ENCODE data around the gene GKAP1.

The GKAP1 gene

DNA sequence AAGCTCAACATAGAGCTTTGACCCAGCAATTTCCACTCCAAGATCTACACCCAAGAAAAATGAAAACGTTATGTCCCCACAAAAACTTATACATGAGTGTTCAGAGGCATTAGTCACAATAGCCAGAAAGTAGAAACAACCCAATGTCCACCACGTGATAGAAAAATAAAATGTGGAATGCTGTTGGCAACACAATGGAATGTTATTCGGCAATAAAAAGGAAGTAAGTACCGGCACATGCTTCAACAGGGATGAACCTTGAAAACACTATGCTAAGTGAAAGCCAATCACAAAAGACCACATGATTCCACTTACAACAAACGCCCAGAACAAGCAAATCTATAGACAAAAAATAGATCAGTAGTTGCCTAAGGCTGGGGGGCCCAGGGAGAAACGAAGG is 115.8 kb downstream of the GKAP1 start:
- TF ChIP-seq, protein P1, sequence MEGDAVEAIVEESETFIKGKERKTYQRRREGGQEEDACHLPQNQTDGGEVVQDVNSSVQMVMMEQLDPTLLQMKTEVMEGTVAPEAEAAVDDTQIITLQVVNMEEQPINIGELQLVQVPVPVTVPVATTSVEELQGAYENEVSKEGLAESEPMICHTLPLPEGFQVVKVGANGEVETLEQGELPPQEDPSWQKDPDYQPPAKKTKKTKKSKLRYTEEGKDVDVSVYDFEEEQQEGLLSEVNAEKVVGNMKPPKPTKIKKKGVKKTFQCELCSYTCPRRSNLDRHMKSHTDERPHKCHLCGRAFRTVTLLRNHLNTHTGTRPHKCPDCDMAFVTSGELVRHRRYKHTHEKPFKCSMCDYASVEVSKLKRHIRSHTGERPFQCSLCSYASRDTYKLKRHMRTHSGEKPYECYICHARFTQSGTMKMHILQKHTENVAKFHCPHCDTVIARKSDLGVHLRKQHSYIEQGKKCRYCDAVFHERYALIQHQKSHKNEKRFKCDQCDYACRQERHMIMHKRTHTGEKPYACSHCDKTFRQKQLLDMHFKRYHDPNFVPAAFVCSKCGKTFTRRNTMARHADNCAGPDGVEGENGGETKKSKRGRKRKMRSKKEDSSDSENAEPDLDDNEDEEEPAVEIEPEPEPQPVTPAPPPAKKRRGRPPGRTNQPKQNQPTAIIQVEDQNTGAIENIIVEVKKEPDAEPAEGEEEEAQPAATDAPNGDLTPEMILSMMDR (IDR thresholded peaks at IDR 0.05): no peak
- TF ChIP-seq ZFX (IDR thresholded peaks at IDR 0.05; ENCODE audit: borderline replicate concordance): no peak
- H3K27ac ChIP-seq: no peak overlapping the region

DNA sequence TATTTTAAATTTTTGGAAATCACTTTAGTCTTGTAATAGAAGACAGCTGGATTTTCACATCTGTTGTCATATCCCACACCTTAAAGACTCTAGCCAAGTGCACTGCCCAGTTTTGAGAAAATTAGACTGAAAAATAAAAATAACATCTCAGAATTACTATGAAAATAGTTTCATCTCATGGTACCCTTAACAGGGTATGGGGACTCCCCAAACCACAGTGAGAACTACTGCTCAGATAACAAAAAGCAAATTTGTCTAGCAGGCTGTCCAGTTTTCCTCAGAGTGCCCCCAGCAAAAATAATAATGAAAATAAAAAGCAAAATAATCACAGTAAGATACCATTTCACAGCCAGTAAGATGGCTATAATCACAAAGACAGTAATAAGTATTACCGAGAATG is 116.3 kb downstream of the GKAP1 start:
- TF ChIP-seq, protein P1 (IDR thresholded peaks at IDR 0.05): no peak
- no peak for TF ChIP-seq ZFX (IDR thresholded peaks at IDR 0.05; ENCODE audit: borderline replicate concordance)
- no peak overlapping the region for H3K27ac ChIP-seq

DNA sequence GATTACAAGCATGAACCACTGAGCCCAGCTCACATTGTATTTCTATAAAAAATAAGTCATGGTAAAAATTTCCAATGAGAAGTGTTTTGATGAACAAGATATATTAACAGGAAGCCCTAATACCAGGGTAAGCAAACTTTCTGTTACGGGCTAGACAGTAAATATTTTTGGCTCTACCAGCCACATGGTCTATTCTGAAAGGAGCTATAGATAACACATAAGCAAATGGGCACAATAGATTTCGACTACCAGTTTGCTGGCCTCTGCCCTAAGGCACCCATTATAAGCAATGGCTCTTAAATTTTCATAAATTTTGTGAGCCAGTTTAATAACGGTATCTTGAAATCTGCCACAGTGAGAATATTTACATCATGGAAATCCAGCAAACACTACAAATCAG is 118.0 kb downstream of the GKAP1 start:
- TF ChIP-seq, protein P1 (IDR thresholded peaks at IDR 0.05): no peak
- no peak for TF ChIP-seq ZFX (IDR thresholded peaks at IDR 0.05; ENCODE audit: borderline replicate concordance)
- no peak overlapping the region for H3K27ac ChIP-seq

DNA sequence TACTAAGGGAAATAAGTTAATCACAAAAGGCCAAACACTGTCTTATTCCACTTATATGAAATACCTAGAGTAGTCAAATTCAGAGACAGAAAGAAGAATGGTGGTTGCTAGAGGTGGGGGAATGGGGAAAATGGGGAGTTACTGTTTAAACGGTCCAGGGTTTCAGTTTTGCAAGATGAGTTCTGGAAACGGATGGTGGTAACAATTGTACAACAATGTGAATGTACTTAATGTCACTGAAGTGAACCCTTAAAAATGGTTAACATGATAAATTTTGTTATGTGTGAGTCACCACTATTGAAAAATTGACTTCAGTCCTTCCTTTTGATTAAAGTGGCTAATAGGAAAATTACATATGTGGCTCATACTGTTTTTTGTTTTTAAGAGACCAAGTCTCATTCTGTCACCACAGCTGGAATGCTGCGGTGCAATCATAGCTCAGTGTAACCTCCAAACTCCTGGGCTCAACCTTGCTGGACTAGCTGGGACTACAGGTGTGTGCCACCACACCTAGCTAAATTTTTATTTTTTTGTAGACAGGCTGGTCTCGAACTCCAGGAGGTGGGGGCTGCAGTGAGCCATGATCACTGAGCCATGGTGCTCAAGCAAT is 118.5 kb downstream of the GKAP1 start:
- H3K27ac ChIP-seq: no peak overlapping the region
- TF ChIP-seq ZFX (IDR thresholded peaks at IDR 0.05; ENCODE audit: borderline replicate concordance): no peak
- TF ChIP-seq, protein P1 (IDR thresholded peaks at IDR 0.05): no peak

DNA sequence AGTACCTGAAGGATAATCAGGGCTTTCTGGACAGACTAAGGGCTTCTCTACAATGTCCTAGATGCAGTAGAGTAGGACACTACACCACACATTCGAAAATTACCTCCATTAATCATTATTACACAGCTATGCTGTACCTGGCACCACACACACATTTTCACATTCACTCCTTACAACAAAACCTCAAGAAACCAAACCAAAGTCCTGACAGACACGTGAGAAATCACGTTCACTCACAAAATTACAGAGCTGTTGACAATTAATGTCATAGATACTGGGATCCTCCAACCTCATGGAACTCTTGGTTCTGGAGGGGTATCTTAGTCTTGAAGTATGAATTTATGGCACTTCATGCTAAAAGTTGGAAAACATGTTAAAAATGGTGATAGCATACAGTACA is 126.1 kb downstream of the GKAP1 start:
- no peak for TF ChIP-seq ZFX (IDR thresholded peaks at IDR 0.05; ENCODE audit: borderline replicate concordance)
- TF ChIP-seq, protein P1 (IDR thresholded peaks at IDR 0.05): no peak

More for the DNA sequence above, 126.1 kb downstream of the GKAP1 start:
- H3K27ac ChIP-seq: no peak overlapping the region
